ENCODE data around the gene RPIA. TPM values are rescaled to one million over a fixed set of nuclear protein-coding genes. Genes with fewer than 3 reads are reported as not detected.
A peak's percentile ranks its signal among the peaks of the same experiment; 100 is the strongest.

Gene RPIA
- total RNA-seq, 1 donor from 2014 or later: 24.4 TPM

DNA sequence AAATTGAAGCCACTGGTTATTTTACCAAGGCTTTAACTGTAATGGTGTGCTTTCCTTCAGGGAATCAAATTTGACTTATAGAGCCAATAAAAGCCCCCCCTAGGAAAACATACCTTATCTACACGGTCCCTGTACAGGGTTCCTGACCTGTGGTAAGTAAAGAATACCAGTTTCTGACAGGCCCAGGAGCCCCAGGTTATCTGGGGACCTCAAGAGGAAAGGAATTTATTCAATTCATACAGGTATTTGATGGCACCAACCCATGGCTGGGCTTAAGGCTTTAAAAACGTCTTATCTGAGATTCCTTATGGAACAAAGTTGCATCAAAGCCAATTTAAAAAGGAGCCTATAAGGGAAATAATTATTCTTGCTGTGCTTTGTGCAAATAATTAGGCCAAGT lies 7.0 kb upstream of the RPIA start:
- no peak for DNase-seq (ENCODE audit: low spot score)

DNA sequence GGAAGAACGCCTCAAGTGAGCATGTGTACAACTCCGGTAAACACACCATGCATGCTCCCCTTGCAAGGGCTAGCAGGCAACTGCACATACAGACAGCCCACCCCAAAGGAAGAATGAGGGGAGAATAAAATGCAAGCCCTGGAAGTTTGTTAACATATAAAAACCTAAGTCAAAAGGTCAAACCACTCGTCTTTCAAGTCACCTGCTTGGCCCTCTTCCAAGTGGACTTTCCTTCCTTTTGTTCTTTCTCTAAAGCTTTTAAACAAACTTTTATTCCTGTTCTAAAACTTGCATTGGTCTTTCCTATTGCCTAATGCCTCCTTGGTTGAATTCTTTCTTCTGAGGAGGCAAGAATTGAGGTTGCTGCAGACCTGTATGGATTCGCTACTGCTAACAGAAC lies 5.2 kb upstream of the RPIA start:
- peak; percentile 31 for DNase-seq (ENCODE audit: low spot score)

DNA sequence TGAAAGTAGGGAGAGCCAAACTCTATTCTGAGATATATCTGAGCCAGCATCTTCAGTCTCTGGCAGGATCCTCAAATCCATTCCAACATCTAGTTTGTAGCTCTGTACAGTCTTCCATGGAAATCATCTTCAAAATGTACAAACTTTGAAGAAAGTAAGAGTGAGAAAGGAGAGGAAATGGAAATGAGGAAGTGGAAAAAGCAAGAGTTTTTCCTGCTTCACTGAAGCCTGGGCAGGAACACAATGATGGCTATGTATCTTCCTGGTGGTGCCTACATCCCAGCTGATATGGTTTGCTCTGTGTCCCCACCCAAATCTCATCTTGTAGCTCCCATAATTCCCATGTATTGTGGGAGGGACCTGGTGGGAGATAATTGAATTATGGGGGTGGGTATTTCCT lies 4.1 kb upstream of the RPIA start:
- no peak for DNase-seq (ENCODE audit: low spot score)

DNA sequence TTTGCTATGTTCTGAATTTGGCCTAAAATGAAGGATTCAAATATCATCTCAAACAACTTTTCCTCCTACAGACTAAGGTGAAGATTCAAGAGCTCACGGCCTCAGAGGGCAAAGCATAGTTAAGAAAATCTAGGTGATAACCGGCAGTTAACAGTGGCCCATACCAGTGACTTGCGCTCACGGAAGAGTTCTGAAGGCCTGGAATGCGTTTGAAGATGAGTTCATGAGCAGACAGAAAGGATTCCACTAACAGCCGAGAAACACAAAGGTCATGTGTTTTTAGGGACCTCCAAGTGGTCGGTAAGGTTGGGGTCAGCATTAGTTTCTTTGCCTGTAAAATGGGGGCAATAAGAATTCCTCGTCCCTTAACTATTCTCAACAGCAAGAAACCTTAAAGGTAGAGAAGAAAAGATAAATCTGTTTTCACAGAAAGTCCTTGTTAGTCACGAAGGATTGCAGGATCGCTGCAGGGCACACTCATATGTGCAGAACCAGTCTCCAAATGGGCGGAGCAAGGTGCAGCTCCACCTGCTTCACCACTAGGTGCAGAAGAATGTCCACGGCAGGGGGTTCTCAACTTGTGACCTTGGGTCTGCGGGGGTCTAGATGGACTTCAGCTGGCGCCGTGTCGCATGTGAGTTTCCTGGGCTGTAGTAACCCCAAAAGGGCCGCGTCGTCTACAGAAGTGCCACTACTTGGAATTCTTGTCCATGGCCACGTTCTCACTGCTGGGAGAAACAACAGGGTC lies 708 bp upstream of the RPIA start:
- peak; percentile 25 for DNase-seq (ENCODE audit: low spot score)

DNA sequence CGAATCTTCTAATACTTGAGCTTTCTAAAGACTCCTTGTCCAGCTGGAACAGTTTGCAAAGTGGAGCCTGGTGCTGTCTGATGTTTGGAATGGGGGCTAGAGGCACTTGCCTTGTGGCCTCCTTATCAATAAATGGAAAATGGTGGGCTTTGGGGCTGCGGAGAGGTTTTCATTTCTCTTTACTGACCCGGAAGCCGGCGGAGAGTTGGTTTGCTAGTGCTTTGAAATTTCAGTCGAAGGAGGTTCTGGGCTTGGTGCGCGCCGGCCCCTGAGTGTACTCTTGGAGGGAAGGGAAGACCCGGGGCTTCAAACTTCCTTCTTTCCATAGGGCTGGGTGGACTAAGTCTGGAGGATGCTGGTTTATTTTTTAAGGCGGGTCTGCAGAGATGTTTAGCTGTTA lies 714 bp downstream of the RPIA start:
- DNase-seq (ENCODE audit: low spot score): peak; percentile 11

DNA sequence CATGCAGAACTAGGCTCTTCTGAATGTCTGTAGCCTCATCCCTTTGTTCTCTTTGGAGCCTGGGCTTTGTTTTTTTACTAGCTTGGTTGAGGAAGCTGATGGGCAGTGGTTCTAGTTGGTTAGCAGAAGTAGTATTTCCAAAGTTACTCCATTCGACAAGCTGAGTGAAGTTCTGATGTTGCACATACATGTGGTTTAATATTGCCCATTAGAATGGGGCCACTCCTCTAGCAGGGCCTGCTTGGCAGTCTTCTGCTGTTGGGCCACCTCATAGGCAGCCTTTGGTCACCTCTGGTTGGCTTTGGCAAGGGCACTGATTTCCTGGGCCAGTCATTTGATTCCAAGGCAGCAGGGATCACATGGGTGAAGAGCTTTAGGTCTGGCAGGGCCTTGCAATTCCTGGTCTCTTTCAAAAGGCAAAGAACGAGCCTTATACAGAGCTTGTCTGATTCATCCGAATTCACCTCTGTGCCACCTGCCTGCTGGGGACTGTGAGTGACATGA lies 2.5 kb downstream of the RPIA start:
- no peak for DNase-seq (ENCODE audit: low spot score)

DNA sequence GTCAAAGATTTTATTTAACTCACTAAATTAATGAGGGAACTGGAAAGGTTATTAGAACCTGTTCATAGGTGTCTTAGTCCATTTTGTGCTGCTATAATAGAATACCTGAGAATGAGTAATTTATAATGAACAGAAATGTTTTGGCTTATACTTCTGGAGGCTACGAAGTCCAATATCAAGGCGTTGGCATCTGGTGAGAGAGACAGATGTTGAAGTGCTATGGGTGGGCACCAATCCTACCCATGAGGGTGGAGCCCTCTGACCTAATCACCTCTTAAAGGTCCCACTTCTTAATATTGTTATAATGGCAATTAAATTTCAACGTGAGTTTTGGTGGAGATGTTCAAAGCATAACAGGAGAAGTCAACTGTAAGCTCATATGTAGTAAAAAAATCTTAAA lies 5.1 kb downstream of the RPIA start:
- DNase-seq (ENCODE audit: low spot score): no peak

DNA sequence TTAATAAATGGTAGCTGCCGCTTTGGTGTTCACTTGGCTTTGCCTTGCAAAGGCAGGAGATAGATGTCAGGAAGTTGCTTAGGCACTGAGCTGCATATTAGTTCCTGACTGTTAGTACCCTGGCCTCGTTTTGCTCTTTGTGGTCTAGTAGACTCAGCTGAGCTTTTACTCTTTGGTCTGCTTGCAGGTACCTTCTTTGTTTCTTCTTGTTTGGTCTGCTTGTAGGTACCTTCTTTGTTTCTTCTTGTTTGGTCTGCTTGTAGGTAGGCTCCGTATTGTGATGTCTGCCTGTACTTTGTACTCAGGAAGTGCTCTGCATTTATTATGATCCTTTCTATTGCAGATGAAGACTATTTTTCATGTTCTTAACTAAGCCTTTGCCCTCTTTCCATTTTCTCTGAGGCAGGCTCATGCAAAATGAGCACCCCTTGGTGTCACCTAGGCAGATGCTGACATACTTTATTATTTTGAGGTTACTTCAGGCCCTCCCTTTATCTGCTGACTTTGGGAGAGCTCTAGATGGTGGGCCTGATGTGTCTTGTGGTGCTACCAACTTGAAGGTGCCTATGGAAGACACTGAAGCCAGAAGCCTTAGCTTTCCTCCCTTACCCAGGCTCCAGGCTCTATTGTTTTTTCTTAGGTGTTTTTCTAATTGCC lies 6.0 kb downstream of the RPIA start:
- DNase-seq (ENCODE audit: low spot score): no peak

DNA sequence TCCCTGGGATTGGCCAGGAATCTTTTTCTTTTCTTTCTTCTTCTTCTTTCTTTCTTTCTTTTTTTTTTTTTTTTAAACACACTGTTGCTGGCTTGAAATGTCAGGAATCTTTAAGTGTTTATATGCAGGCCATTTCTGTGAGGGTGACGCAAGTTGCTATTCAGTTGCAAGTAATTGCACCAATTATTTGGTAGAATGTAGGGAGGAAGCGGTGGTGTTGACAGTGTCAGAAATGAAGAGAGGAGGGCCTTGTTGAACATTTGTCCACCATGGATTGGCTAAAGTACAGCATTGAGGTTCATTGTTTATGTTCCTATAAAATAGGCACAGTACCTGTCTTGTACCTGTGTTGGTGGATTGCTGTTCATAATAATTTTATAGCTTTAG lies 6.5 kb downstream of the RPIA start:
- no peak for DNase-seq (ENCODE audit: low spot score)

DNA sequence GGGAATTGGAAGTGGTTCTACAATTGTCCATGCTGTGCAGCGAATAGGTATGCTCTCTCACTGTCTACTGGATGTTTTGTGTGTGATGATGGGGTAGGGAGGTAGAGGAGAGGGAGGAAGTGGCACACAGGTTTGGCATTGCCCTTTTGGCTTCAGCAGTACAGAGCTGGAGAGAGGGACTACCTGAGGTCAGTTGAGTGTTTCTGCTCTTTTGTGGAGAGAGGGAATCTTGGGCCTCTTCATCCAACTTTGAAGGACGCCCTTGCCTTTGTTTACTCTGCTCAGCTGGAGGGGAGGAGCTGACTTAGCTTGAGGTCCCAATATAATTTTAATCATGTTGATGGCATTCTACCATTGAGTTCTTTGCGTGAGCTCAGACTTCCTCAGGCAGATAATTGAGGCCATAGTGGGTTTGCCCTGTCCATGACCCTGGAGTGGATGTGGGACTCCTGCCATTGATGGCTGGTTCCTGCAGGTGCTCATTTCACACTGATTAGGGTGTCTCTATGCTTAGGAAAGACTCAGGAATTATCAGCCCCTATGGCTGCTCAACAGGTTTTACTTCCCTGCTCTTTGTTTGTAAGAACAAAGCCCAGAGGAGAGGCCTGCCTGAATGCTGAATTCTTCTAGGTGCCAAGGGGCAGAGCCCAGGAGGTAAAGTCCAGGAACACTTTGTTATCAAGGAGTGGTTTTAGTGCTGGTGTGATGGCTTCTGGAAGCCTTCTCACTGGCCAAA lies 7.2 kb downstream of the RPIA start:
- DNase-seq (ENCODE audit: low spot score): peak; percentile 78

DNA sequence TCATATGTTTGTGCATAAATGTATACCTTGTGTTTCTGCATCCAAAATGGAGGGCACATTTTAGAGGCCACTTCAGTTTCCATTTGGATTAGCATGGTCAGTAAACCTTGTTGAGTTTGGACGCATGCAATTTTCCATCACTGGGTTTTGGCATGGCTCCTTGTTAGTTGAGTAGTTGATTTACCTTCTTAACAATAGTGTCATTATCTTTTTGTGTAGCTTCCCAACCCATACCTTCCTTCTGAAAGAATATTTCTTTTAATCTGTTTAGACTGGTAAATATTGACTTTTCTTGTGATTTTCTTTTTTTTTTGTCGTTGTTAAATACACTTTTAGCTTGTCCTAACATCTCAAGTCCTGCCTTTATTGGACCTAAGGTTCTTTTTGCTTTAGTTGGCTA lies 15.5 kb downstream of the RPIA start:
- DNase-seq (ENCODE audit: low spot score): no peak

DNA sequence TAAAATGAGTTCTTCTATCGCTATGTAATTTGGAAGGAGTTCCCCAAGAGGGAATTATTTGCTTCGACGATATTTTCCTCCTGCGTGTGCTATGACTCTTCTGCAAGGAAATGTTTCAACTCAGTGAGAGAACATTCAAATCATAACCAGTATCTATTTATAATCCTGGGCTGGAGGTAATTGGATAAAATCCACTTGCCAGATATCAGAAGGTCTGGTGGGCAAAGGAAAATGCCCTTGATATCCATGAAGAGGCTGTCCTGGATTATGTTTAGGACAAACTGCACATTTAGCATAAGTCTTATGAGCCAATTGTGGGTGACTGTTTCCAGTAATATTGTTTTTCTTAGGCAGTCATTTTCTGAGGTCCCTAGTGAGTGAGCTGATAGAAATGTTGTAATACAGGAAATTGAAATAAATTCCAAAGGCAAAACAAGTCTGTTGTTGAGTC lies 17.7 kb downstream of the RPIA start:
- DNase-seq (ENCODE audit: low spot score): no peak

DNA sequence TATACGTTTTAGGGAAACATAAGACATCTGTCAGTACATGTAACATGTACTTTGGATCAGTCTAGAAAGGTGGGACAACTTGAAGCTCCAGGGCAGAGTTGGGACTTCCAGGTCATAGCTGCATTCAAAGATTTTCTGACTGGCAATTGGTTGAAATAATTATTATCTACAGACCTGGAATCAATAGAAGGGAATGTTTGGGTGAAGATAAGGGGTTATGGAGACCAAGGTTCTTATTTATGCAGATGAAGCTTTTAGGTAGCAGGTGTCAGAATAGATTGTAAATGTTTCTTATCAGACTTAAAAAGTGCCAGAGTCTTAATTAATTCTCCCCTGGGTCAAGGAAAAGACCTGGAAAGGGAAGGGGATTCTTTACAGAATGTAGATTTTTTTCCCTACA lies 19.8 kb downstream of the RPIA start:
- no peak for DNase-seq (ENCODE audit: low spot score)

DNA sequence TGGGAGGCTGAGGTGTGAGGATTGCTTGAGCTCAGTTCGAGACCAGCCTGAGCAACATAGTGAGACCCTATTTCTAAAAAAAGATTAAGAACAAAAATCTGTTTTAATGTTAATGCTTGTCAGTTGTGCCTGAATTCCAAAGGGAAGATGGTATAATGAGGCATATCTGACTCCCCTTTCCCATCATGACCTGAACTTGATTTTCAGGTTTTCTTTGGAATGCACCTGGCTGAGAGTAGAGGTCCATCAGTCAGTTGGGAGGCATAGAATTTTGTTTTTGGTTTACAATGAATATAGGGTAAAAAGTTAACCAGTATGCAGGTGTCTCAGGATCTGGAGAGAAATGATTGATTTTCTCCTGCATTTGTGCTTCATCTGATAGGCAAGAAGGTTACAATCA lies 20.4 kb downstream of the RPIA start:
- no peak for DNase-seq (ENCODE audit: low spot score)

DNA sequence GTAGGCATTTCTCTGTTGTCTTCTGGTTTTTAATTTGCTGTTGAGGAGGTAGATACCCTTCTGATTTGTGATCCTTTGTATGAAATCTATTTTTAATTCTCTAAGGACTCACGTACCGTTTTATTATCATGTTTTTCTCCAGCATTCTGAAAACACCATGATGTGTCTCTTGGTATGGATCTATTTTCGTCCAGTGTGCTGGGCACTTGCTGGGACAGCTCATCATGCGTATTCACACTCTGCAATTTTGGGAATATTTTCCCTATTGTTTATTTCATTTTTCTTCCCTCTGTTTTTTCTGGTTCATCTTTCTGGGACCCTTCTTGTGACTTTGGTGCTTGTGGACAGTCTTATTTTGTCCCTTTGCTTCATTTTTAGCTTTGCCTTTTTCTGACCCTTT lies 21.9 kb downstream of the RPIA start:
- DNase-seq (ENCODE audit: low spot score): no peak

DNA sequence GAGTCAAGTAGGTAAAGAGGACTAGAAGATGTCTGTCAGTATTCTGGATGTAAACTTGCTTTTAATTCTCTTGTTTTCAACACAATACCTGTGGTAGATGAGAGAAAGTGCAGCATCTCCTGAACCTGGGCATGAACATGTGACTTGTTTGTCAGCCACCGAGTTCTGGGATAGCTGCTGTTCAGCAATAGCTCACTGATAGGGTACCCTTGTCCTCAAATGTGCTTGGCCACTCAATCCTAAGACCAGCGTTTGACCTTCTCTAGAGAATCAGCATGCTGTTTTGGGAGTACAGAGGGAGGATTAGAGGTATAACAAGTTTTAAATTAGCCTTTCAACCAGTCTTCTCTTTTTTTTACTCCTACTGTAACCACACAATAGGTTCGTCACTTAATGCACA lies 23.2 kb downstream of the RPIA start:
- no peak for DNase-seq (ENCODE audit: low spot score)

DNA sequence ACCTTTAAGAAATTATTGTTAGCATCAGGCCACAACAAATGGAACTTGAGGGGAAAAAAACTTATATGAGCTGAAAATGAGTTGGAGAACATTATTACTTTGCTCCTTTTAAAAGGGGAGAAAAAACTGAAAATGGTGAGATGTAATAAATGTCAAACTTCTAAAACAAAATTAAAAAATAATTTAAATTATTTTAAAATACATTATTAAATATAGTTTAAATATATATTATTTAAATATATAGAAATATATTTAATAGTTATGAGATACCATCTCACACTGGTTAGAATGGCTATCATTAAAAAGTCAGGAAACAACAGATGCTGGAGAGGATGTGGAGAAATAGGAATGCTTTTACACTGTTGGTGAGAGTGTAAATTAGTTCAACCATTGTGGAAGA lies 28.9 kb downstream of the RPIA start:
- no peak for DNase-seq (ENCODE audit: low spot score)

DNA sequence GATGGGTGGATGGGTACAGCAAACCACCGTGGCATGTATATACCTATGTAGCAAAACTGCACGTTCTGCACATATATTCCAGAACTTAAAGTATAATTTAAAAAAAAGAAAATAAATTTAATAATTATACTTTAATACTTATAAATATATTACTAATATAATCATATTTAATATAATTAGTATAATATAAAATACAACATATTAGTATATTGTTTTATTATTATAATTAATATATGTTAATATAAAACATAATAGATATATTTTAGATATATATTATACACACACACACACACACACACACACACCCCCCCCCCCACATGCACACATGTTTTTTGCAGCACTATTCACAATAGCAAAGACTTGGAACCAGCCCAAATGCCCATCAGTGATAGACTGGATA lies 29.8 kb downstream of the RPIA start:
- DNase-seq (ENCODE audit: low spot score): no peak

DNA sequence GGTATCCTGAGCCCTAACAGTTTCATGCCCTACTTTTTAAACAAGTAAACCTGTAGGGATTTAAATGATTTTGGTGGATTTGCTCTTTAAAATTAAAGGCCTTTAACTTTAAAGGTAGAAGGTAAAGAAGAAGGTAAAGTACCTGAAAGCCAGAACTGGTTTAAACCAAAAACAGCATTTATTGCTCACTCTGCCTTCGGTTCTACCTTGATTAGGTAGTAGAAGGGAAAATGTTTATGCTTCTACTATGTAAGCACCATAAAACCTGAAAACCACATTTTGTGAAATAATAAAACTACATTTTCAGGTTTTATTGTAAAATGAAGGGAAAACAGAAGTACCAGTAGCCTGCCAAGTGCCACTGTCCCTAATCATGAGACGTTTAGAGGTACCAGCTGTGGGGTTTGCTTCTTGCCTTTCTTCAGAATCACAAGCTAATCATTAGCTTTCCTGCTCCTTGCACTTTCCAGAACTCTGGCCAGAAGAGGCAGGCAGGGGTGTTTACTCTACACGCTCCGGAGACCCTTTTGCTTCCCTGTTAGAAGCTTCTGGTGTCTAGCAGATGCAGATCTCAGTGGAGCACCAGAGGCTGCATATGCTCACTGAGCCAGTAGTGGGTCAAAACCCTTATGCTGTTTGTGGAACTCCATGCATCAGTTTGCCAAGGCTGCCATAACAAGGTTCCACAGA lies 33.3 kb downstream of the RPIA start:
- DNase-seq (ENCODE audit: low spot score): peak; percentile 11

DNA sequence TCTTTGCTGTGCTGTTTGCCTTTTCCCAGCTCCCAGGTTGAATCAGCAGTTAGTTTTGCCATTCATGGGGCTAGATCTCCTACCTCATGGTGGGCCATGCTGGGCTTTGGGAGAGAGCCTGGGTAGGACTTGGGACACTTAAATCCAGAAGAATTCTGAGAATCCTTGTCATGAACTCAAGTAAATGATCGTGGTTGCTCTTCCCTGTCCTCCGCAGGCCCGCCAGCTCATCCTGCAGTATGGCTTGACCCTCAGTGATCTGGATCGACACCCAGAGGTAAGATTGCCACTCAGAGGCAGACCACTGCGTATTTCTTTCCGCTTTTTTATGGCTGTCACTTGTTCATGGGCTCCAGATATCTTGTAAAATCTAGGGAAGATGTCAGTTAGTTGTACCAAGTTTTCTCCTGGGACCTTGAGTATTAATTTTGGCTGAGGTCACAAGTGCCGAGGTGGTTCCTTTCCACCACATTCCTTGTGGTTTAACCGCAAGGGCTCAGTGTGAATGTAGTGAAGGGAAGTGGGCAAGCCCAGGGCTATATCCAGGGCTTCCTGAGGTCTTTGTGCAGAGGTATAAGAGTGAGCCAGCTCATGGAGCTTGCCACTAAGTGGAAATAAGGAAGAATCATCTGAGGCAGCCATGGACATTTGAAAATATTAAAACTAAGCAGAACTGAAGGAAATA lies 37.7 kb downstream of the RPIA start:
- DNase-seq (ENCODE audit: low spot score): no peak

DNA sequence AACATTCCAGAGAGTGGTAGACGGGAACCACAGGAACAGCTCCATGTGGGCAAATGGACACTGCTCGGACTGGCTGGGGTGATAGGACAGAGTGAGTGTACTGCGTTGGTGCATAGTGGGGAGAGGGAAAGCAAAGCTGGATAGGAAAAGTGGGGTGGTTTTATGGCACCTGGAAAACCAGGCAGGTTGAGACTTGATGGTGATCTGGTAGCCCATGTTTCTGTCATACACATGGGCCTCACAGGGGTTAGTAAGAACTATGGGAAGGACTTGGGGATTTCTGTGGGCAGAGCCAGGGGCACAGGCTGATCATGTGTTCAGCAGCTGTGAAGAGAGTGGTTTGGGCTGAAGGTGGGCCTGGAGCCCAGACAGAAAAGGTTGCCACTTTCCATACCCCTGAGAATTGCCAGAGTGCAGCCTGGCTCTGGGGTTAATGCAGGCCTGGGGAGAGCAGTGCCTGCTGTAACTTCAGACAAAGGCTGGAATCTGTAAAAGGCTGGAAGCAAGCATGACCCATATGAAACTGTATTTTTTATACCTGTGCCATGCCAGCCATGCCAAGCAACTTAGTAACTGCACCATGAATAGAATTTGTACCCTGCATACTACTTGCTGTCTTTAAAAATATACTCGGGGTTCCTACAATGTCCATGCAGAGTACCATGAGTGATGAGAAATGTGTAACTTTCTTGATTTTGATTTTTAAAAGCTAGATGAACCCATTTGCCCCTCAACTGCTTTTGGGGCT lies 41.9 kb downstream of the RPIA start:
- no peak for DNase-seq (ENCODE audit: low spot score)
